ENCODE data around the gene SNTB2. TPM values are rescaled to one million over a fixed set of nuclear protein-coding genes. Genes with fewer than 3 reads are reported as not detected.

SNTB2 gene
- total RNA-seq, 4 donors from 2014 or later = 14.2 to 31.4 (median 24.1) TPM

GRCh38 chr16:69179328-69180010 lies 7.5 kb upstream of the SNTB2 start:
- intact Hi-C loops (cut with DNase I; ENCODE audit: low total_unique reads) = no loop called here

GRCh38 chr16:69180011-69180338 lies 7.0 kb upstream of the SNTB2 start:
- H3K36me3 ChIP-seq = no peaks in the 10 kb centered on the region
- TF ChIP-seq EP300 (IDR thresholded peaks at IDR 0.05; ENCODE audit: low read depth) (no peak), POLR2AphosphoS5 (IDR thresholded peaks at IDR 0.05) (no peak), POLR2A (IDR thresholded peaks at IDR 0.05) (no peak), CTCF (IDR thresholded peaks at IDR 0.05) (no peak)
- H3K27me3 ChIP-seq = no peaks in the 10 kb centered on the region
- peaks cover 18 to 28% (median 25%) of the 10 kb centered on the region in 4 donors for H3K4me1 ChIP-seq
- peak overlapping the region; percentile 66 to 85 (median 81) for H3K27ac ChIP-seq
- DNase-seq = no peak
- intact Hi-C loops (cut with DNase I; ENCODE audit: low total_unique reads) = no loop called here
- no peaks in the 10 kb centered on the region for H3K9me3 ChIP-seq
- in situ Hi-C loops (cut with MboI; ENCODE audit: low pct_ligation_motif_present in 1 of 4, low pct_unique_long_range_greater_than_20kb in 1 of 4, low sequenced_read_pairs in 3 of 4) = no loop called here
- H3K4me3 ChIP-seq = no peak overlapping the region

More at GRCh38 chr16:69179328-69180010, 7.5 kb upstream of the SNTB2 start:
- H3K27ac ChIP-seq = peak overlapping the region; percentile 66 to 85 (median 81)
- TF ChIP-seq CTCF (IDR thresholded peaks at IDR 0.05) = no peak
- no peak for TF ChIP-seq EP300 (IDR thresholded peaks at IDR 0.05; ENCODE audit: low read depth)
- peak; percentile 47 to 81 (median 68) for TF ChIP-seq POLR2AphosphoS5 (IDR thresholded peaks at IDR 0.05)
- no peaks in the 10 kb centered on the region for H3K36me3 ChIP-seq
- WGBS, 2 donors (ENCODE audit: low coverage in 1 of 2) = 14 to 17% methylated on average over 5 to 6 of the region's 6 CpGs
- peak; percentile 83 for DNase-seq
- H3K4me1 ChIP-seq = peaks cover 18 to 29% (median 25%) of the 10 kb centered on the region in 4 donors
- H3K27me3 ChIP-seq = no peaks in the 10 kb centered on the region
- no peaks in the 10 kb centered on the region for H3K9me3 ChIP-seq
- in situ Hi-C loops (cut with MboI; ENCODE audit: low pct_ligation_motif_present in 1 of 4, low pct_unique_long_range_greater_than_20kb in 1 of 4, low sequenced_read_pairs in 3 of 4) = no loop called here
- H3K4me3 ChIP-seq = no peak overlapping the region

- Histone ChIP-seq H3K27ac (no peak overlapping the region), H3K27me3 (no peaks in the 10 kb centered on the region), H3K4me1 (peaks cover 18 to 35% (median 34%) of the 10 kb centered on the region in 4 donors), H3K4me3 (no peak overlapping the region), H3K36me3 (no peaks in the 10 kb centered on the region), H3K9me3 (no peaks in the 10 kb centered on the region)
- WGBS, 2 donors (ENCODE audit: low coverage in 1 of 2) = 57 to 66% methylated on average over 6 to 10 of the region's 10 CpGs
- in situ Hi-C loops (cut with MboI; ENCODE audit: low pct_ligation_motif_present in 1 of 4, low pct_unique_long_range_greater_than_20kb in 1 of 4, low sequenced_read_pairs in 3 of 4) = no loop called here
- intact Hi-C loops (cut with DNase I; ENCODE audit: low total_unique reads) = no loop called here
- no peak for DNase-seq
- TF ChIP-seq CTCF (IDR thresholded peaks at IDR 0.05) (no peak), POLR2A (IDR thresholded peaks at IDR 0.05) (no peak), POLR2AphosphoS5 (IDR thresholded peaks at IDR 0.05) (no peak)
These were observed 4.1 kb upstream of the SNTB2 start for GRCh38 chr16:69182730-69183416.

- Histone ChIP-seq H3K27ac (peak overlapping the region; percentile 95 to 98 (median 96)), H3K4me1 (peaks cover 4 to 41% (median 36%) of the 10 kb centered on the region in 4 donors), H3K9me3 (no peaks in the 10 kb centered on the region), H3K4me3 (peak overlapping the region; percentile 78 to 94 (median 80)), H3K36me3 (no peaks in the 10 kb centered on the region), H3K27me3 (no peaks in the 10 kb centered on the region)
- no peak for TF ChIP-seq POLR2AphosphoS5 (IDR thresholded peaks at IDR 0.05)
- TF ChIP-seq POLR2A (IDR thresholded peaks at IDR 0.05) = peak; percentile 34
- TF ChIP-seq EP300 (IDR thresholded peaks at IDR 0.05; ENCODE audit: low read depth) = no peak
- WGBS, 2 donors (ENCODE audit: low coverage in 1 of 2) = 0% methylated on average over 29 of the region's 76 CpGs; no CpG with 5 or more reads in 1 of the 2 donors
- peak; percentile 62 for DNase-seq
- intact Hi-C loops (cut with DNase I; ENCODE audit: low total_unique reads) = no loop called here
- in situ Hi-C loops (cut with MboI; ENCODE audit: low pct_ligation_motif_present in 1 of 4, low pct_unique_long_range_greater_than_20kb in 1 of 4, low sequenced_read_pairs in 3 of 4) = no loop called here
These were observed 677 bp downstream of the SNTB2 start for GRCh38 chr16:69187446-69188235.
